Stomach (tissue), 4 donors: Measurements from ENCODE around the gene UBE2S.

Source experiments
- CTCF ChIP-seq, 7 experiments: fragments of 450-650 bp in 4 of 7; fragments of 200-600 bp in 3 of 7; sonication (generic) in 3 of 7; IDR thresholded peaks; one replicate each; pipeline ENCODE4 v1.5.1; 2016 to 2019; ENCODE audit warnings: antibody characterized with exemption in 7 of 7, control low read depth in 2 of 7, mild to moderate bottlenecking in 1 of 7
- EP300 ChIP-seq: sonication (generic); formaldehyde crosslinking; IDR thresholded peaks from one replicate; pipeline ENCODE4 v1.6.1; 2017; ENCODE audit warnings: antibody characterized with exemption
- POLR2A ChIP-seq, 4 donors: fragments of 450-650 bp; IDR thresholded peaks; one replicate each; pipeline ENCODE4 v1.6.1; 2016; ENCODE audit warnings: antibody characterized with exemption in 4 of 4, control low read depth in 2 of 4, mild to moderate bottlenecking in 1 of 4, moderate library complexity in 1 of 4

- TF ChIP-seq CTCF (IDR thresholded peaks at IDR 0.05) (no peak), POLR2A (IDR thresholded peaks at IDR 0.05) (no peak), EP300 (no peak)
Measured at GRCh38 chr19:55453511-55454260, 46.1 kb upstream of the UBE2S start.
